ENCODE data around the gene TNIK. TPM values are rescaled to one million over a fixed set of nuclear protein-coding genes. Genes with fewer than 3 reads are reported as not detected.

Gene TNIK
- total RNA-seq, 2 experiments from 2014 or later, result 57.6 to 61.7 TPM

- Mint-ChIP-seq H3K27me3 (no peaks in the 10 kb centered on the region), H3K4me1 (peaks cover 52% of the 10 kb centered on the region), H3K36me3 (ENCODE audit: low read depth) (peaks cover 14% of the 10 kb centered on the region), H3K4me3 (no peak overlapping the region), H3K9me3 (peaks cover 3% of the 10 kb centered on the region), H3K27ac (no peak overlapping the region)
- CTCF ChIA-PET, result interaction anchor here (0.9 kb wide), 1 partner anchor 119 kb away, joined by 4 read pairs; no protein-coding TSS in a partner anchor
- no peak for DNase-seq
- POLR2A ChIA-PET, result interaction anchor here (1.3 to 2.4 kb wide), 2 partner anchors 30 to 36 kb away, joined by 4 to 7 read pairs; no protein-coding TSS in a partner anchor
Measured at GRCh38 chr3:171285287-171285686, 174.9 kb downstream of the TNIK start.

GRCh38 chr3:171284308-171285075, 175.7 kb downstream of the TNIK start:
- POLR2A ChIA-PET, result interaction anchor here (1.3 to 2.4 kb wide), 3 partner anchors 29 to 39 kb away, joined by 3 to 7 read pairs (median 4); no protein-coding TSS in a partner anchor
- H3K4me1 Mint-ChIP-seq, result peaks cover 57% of the 10 kb centered on the region

GRCh38 chr3:171283848-171284222, 176.4 kb downstream of the TNIK start:
- Mint-ChIP-seq H3K4me3 (no peak overlapping the region), H3K36me3 (ENCODE audit: low read depth) (peaks cover 11% of the 10 kb centered on the region), H3K4me1 (peaks cover 58% of the 10 kb centered on the region), H3K27ac (no peak overlapping the region), H3K9me3 (peaks cover 3% of the 10 kb centered on the region), H3K27me3 (no peaks in the 10 kb centered on the region)
- POLR2A ChIA-PET, result interaction anchor here (1.5 kb wide), 1 partner anchor 38 kb away, joined by 3 read pairs; no protein-coding TSS in a partner anchor
- CTCF ChIA-PET, result interaction anchor here (0.6 kb wide), 1 partner anchor 10 kb away, joined by 3 read pairs; no protein-coding TSS in a partner anchor
- no peak for DNase-seq

More at GRCh38 chr3:171284308-171285075, 175.7 kb downstream of the TNIK start:
- no peak overlapping the region for H3K27ac Mint-ChIP-seq
- H3K36me3 Mint-ChIP-seq (ENCODE audit: low read depth), result peaks cover 11% of the 10 kb centered on the region
- no peak for DNase-seq
- no peak overlapping the region for H3K4me3 Mint-ChIP-seq
- H3K27me3 Mint-ChIP-seq, result no peaks in the 10 kb centered on the region
- CTCF ChIA-PET, result interaction anchor here (0.6 kb wide), 1 partner anchor 9 kb away, joined by 3 read pairs; no protein-coding TSS in a partner anchor
- peaks cover 3% of the 10 kb centered on the region for H3K9me3 Mint-ChIP-seq

GRCh38 chr3:171283183-171283847, 176.9 kb downstream of the TNIK start:
- H3K27me3 Mint-ChIP-seq, result no peaks in the 10 kb centered on the region
- ChIA-PET POLR2A (interaction anchor here (1.5 kb wide), 1 partner anchor 38 kb away, joined by 3 read pairs; no protein-coding TSS in a partner anchor), CTCF (interaction anchor here (0.6 kb wide), 1 partner anchor 10 kb away, joined by 3 read pairs; no protein-coding TSS in a partner anchor)
- no peak overlapping the region for H3K27ac Mint-ChIP-seq
- H3K36me3 Mint-ChIP-seq (ENCODE audit: low read depth), result peaks cover 11% of the 10 kb centered on the region
- DNase-seq, result no peak
- H3K4me1 Mint-ChIP-seq, result peaks cover 63% of the 10 kb centered on the region
- peaks cover 3% of the 10 kb centered on the region for H3K9me3 Mint-ChIP-seq
- no peak overlapping the region for H3K4me3 Mint-ChIP-seq

- H3K27me3 Mint-ChIP-seq, result no peaks in the 10 kb centered on the region
- CTCF ChIA-PET, result no interaction called here
Measured at GRCh38 chr3:171282041-171282440, 178.2 kb downstream of the TNIK start.

GRCh38 chr3:171281256-171281992, 178.8 kb downstream of the TNIK start:
- Mint-ChIP-seq H3K36me3 (ENCODE audit: low read depth) (peaks cover 11% of the 10 kb centered on the region), H3K27me3 (no peaks in the 10 kb centered on the region), H3K4me3 (no peak overlapping the region), H3K9me3 (peaks cover 3% of the 10 kb centered on the region), H3K27ac (no peak overlapping the region), H3K4me1 (peaks cover 66% of the 10 kb centered on the region)
- DNase-seq, result no peak
- CTCF ChIA-PET, result no interaction called here
- POLR2A ChIA-PET, result interaction anchor here (0.7 kb wide), 1 partner anchor 16 kb away, joined by 3 read pairs; no protein-coding TSS in a partner anchor

More at GRCh38 chr3:171282041-171282440, 178.2 kb downstream of the TNIK start:
- POLR2A ChIA-PET, result no interaction called here
- Mint-ChIP-seq H3K9me3 (peaks cover 3% of the 10 kb centered on the region), H3K4me3 (no peak overlapping the region), H3K27ac (no peak overlapping the region), H3K4me1 (peaks cover 69% of the 10 kb centered on the region), H3K36me3 (ENCODE audit: low read depth) (peaks cover 11% of the 10 kb centered on the region)
- DNase-seq, result no peak

- no peak overlapping the region for H3K27ac Mint-ChIP-seq
- H3K27me3 Mint-ChIP-seq, result no peaks in the 10 kb centered on the region
- ChIA-PET CTCF (interaction anchor here (0.6 kb wide), 1 partner anchor 154 kb away, joined by 4 read pairs; no protein-coding TSS in a partner anchor), POLR2A (interaction anchor here (1.0 to 1.9 kb wide), 2 partner anchors 10 to 55 kb away, joined by 3 to 5 read pairs; no protein-coding TSS in a partner anchor)
- H3K4me1 Mint-ChIP-seq, result peaks cover 58% of the 10 kb centered on the region
- no peak overlapping the region for H3K4me3 Mint-ChIP-seq
- peaks cover 19% of the 10 kb centered on the region for H3K36me3 Mint-ChIP-seq (ENCODE audit: low read depth)
- H3K9me3 Mint-ChIP-seq, result peaks cover 3% of the 10 kb centered on the region
- DNase-seq, result no peak
Measured at GRCh38 chr3:171279972-171280371, 180.2 kb downstream of the TNIK start.

DNA sequence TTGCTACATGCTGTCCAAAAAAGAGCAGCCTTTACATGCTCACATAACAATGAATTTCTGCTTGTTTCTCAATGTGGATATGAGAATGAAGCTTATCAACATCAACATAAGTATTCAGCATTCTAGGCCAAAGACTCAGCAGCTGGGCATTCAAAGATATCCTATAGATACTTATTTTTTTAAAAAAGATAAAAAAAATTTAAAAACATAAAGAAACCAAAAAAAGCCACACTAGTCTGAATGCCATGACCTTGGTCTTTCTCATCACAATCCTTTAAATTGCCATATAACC, 182.0 kb downstream of the TNIK start:
- H3K27ac Mint-ChIP-seq, result no peak overlapping the region
- CTCF ChIA-PET, result no interaction called here
- no peaks in the 10 kb centered on the region for H3K27me3 Mint-ChIP-seq
- H3K36me3 Mint-ChIP-seq (ENCODE audit: low read depth), result peaks cover 19% of the 10 kb centered on the region
- H3K4me1 Mint-ChIP-seq, result peaks cover 46% of the 10 kb centered on the region
- DNase-seq, result no peak
- POLR2A ChIA-PET, result no interaction called here
- H3K4me3 Mint-ChIP-seq, result no peak overlapping the region
- H3K9me3 Mint-ChIP-seq, result peaks cover 5% of the 10 kb centered on the region

DNA sequence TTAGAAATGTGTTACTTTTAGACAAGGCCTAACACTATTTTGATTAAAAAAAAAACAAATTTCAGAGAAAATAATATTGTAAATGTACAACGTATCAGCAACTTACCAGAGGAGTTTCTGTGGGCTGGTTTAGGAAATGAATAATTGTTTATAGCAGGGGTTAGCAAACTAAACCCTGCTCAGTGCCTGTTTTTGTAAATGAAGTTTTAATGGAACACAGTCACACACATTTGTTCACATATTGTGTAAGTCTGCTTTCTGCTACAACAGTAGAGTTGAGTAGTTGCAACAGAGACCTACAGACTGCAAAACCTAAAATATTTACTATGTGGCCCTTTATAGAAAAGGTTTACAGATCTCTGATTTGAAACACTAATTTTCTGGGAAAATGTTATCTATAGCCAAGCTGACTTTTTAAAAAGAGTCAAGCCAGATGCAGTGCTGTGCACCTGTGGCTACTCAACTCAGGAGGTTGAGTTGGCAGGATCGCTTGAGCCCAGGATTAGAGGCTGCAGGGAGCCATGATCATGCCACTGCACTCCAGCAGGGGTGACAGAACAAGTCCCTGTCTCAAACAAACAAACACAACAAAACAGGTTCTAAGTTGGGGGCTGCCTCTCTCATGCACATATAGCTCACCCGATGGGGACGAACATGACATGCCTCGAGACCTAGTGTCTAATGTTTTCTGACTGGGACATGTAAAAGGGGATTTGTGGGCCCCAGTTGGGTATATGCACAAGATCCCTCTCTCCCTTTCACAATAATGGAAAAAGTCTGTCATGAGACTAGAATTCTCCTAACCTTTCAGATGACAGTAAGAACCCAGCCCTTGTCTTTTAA, 182.5 kb downstream of the TNIK start:
- peaks cover 6% of the 10 kb centered on the region for H3K9me3 Mint-ChIP-seq
- ChIA-PET CTCF (interaction anchor here (0.6 kb wide), 1 partner anchor 283 kb away, joined by 3 read pairs; no protein-coding TSS in a partner anchor), POLR2A (no interaction called here)
- no peak overlapping the region for H3K27ac Mint-ChIP-seq
- H3K27me3 Mint-ChIP-seq, result no peaks in the 10 kb centered on the region
- H3K4me1 Mint-ChIP-seq, result peaks cover 43% of the 10 kb centered on the region
- H3K4me3 Mint-ChIP-seq, result no peak overlapping the region
- no peak for DNase-seq
- peaks cover 22% of the 10 kb centered on the region for H3K36me3 Mint-ChIP-seq (ENCODE audit: low read depth)

- CTCF ChIA-PET, result interaction anchor here (0.6 kb wide), 1 partner anchor 284 kb away, joined by 3 read pairs; no protein-coding TSS in a partner anchor
- H3K36me3 Mint-ChIP-seq (ENCODE audit: low read depth), result peaks cover 23% of the 10 kb centered on the region
Measured at GRCh38 chr3:171276923-171277322, 183.3 kb downstream of the TNIK start.

GRCh38 chr3:171274222-171274621, 186.0 kb downstream of the TNIK start:
- POLR2A ChIA-PET, result interaction anchor here (0.8 kb wide), 1 partner anchor 859 kb away, joined by 3 read pairs; no protein-coding TSS in a partner anchor
- Mint-ChIP-seq H3K9me3 (peaks cover 3% of the 10 kb centered on the region), H3K27ac (no peak overlapping the region), H3K4me3 (no peak overlapping the region), H3K4me1 (peaks cover 53% of the 10 kb centered on the region), H3K27me3 (no peaks in the 10 kb centered on the region), H3K36me3 (ENCODE audit: low read depth) (peaks cover 21% of the 10 kb centered on the region)
- CTCF ChIA-PET, result no interaction called here
- DNase-seq, result no peak

More at GRCh38 chr3:171276923-171277322, 183.3 kb downstream of the TNIK start:
- Mint-ChIP-seq H3K27ac (no peak overlapping the region), H3K4me3 (no peak overlapping the region), H3K27me3 (no peaks in the 10 kb centered on the region), H3K9me3 (peaks cover 6% of the 10 kb centered on the region), H3K4me1 (peaks cover 40% of the 10 kb centered on the region)
- no peak for DNase-seq
- POLR2A ChIA-PET, result no interaction called here

GRCh38 chr3:171270541-171270940, 189.7 kb downstream of the TNIK start:
- Mint-ChIP-seq H3K27ac (peak overlapping the region; percentile 1), H3K9me3 (peaks cover 6% of the 10 kb centered on the region)

More at GRCh38 chr3:171270541-171270940, 189.7 kb downstream of the TNIK start:
- no peak overlapping the region for H3K4me3 Mint-ChIP-seq
- H3K36me3 Mint-ChIP-seq (ENCODE audit: low read depth), result peaks cover 23% of the 10 kb centered on the region
- peaks cover 64% of the 10 kb centered on the region for H3K4me1 Mint-ChIP-seq
- no peaks in the 10 kb centered on the region for H3K27me3 Mint-ChIP-seq
- ChIA-PET CTCF (interaction anchor here (1.4 kb wide), 1 partner anchor 62 kb away, joined by 3 read pairs; no protein-coding TSS in a partner anchor), POLR2A (interaction anchor here (1.4 to 6.3 kb wide), 2 partner anchors 14 to 22 kb away, joined by 7 to 59 read pairs; no protein-coding TSS in a partner anchor)
- DNase-seq, result no peak

Data from activated CD4-positive, alpha-beta memory T cell treated with anti-CD3 and anti-CD28 coated beads, Interleukin-2, amount 10 ng/mL, durations not matched to agents 7 days and 5 days (primary cell).